Urinary bladder (tissue), 4 donors: ENCODE results near the gene CCL26. TPM values are rescaled to one million over a fixed set of nuclear protein-coding genes. Genes with fewer than 3 reads are reported as not detected.

Source experiments
- DNase-seq: peaks from one replicate; pipeline ENCODE4 v3.0.0-alpha.2; 2015; ENCODE audit errors: extremely low spot score
- H3K27ac ChIP-seq: one replicate; pipeline ENCODE4 v1.5.1; 2013; ENCODE audit warnings: low read depth, mild to moderate bottlenecking, moderate library complexity
- H3K36me3 ChIP-seq: one replicate; pipeline ENCODE4 v1.6.1; 2013; ENCODE audit warnings: mild to moderate bottlenecking, moderate library complexity; ENCODE audit not compliant: insufficient read depth
- H3K4me1 ChIP-seq: one replicate; pipeline ENCODE4 v1.6.1; 2013; ENCODE audit warnings: mild to moderate bottlenecking, moderate library complexity; ENCODE audit not compliant: insufficient read depth
- H3K4me3 ChIP-seq: one replicate; pipeline ENCODE4 v1.5.1; 2013; ENCODE audit warnings: low read depth, low read length
- WGBS: extraction: QIAGEN DNeasy Blood & Tissue Kit; methylation state at CpG from one replicate; pipeline ENCODE4 v1.1.7; 2013; 5-methylcytosine and 5-hydroxymethylcytosine counted together
- polyA plus RNA-seq: library from polyadenylated mRNA; stranded (reverse); fragments of 200-250 nt; gene quantifications from one replicate; pipeline ENCODE4 v1.2.3, GENCODE V29; 2013
- total RNA-seq: library from RNA; depleted of rRNA; stranded (reverse); fragments of >200 nt; gene quantifications from one replicate; pipeline ENCODE4 v1.2.3, GENCODE V29; 2014
- donor health status: healthy with polysubstance abuse.
- donor health status: healthy.

CCL26 gene, protein sequence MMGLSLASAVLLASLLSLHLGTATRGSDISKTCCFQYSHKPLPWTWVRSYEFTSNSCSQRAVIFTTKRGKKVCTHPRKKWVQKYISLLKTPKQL
- 1.5 TPM for total RNA-seq
- 1.1 TPM for polyA plus RNA-seq

DNA sequence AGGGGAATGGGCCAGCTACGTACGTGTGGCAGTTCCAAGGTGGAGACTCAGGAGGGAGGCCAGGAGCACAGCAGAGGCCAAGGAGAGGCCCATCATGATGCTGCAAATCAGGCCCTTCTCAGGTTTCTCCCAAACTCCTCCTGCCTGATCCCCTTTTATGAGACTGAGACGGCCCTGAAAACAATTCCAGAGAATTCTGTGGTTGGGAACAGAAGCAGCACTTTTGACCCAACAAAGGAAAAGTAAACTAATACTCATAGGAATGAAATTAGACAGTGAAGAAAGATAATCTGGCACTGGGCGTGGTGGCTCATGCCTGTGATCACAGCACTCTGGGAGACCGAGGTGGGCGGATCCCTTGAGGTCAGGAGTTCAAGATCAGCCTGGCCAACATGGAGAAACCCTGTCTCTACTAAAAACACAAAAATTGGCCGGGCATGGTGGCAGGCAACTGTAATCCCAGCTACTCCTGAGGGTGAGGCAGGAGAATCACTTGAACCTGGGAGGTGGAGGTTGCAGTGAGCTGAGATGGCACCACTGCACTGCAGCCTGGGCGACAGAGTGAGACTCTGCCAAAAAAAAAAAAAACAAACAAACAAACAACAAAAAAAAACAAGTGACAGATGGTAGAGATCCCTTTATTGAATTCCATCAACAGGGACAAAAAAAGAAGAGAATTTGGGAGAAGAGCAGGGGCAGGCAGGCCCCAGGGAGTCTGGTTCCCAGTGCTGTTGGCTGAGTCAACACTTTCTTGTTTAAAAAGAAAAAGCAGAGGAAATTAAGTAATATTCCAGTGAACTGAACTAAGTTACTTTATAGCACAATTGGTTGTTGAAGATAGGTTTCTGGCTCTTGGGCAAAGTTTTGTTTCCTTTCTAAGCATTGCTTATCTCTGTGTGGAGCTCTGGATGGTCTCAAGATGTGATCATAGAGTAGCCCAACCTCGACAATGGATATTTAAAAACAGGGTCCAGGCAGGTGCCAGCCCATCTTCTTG lies at the start of gene CCL26:
Gene CCL26 (minus strand): TSS at position 131 of the 997 bp plus-strand sequence. CDS start 35 bp downstream, at position 96.
- Histone ChIP-seq H3K36me3 (no peaks in the 10 kb centered on the region), H3K4me1 (no peaks in the 10 kb centered on the region), H3K27ac (no peak within 1 kb of the TSS), H3K4me3 (no peak within 1 kb of the TSS)
- DNase-seq = no peak
- WGBS = 48% methylated on average over 9 of the region's 9 CpGs

DNA sequence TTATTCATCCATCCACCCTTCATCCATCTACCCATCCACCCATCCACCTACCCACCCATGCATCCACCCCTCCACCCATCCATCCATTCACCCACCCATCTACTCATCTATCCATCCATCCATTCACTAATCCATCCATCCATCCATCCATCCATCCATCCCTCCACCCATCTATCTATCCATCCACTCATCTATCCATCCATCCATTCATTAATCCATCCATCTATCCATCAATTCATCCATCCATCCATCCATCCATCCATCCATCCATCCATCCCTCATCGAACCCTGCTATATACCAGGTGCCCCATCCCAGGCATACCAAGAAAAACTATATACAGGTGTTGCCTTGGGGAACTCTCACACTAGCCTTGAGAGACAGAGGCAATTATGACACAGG lies 48.7 kb upstream of the CCL26 start:
- 93% methylated on average over 1 of the region's 1 CpG for WGBS
- Histone ChIP-seq H3K27ac (no peak overlapping the region), H3K4me3 (no peak overlapping the region), H3K36me3 (no peaks in the 10 kb centered on the region), H3K4me1 (no peaks in the 10 kb centered on the region)
- DNase-seq = no peak

DNA sequence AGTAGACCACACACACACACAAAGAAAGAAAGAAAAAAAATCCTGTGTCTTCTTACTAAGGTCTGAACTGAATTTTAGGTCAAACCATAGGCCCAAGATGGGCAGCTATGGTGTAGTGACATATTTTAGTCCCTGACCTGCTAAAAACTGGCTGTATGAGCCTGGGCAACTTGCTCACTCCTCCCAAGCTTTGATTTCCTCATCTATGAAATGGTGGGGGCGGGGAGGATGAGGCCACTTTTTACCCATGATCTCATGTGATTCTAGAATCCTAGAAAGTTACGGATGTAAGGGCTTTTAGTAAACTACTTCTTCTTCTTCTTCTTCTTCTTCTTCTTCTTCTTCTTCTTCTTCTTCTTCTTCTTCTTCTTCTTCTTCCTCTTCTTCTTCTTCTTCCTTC lies 47.7 kb upstream of the CCL26 start:
- DNase-seq = no peak
- H3K4me1 ChIP-seq = no peaks in the 10 kb centered on the region
- H3K36me3 ChIP-seq = no peaks in the 10 kb centered on the region
- no peak overlapping the region for H3K4me3 ChIP-seq
- 83% methylated on average over 2 of the region's 2 CpGs for WGBS
- H3K27ac ChIP-seq = no peak overlapping the region

DNA sequence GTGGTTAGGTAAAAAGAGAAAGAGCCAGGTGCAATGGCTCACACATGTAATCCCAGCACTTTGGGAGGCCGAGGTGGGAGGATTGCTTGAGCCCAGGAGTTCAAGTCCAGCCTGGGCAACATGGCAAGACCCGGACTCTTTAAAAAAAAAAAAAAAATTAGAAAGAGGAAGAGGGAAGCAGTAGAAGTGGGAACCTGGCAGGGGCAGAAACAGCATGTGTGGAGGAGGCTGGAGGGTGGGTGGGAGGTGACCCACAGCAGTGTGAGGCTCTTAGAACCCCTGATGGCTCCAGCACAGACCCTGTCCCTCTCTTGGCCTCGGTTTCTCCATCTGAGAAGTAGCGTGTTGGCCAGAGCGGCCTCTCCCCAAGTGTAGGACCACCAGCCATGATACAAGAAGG lies 46.5 kb upstream of the CCL26 start:
- no peaks in the 10 kb centered on the region for H3K4me1 ChIP-seq
- H3K36me3 ChIP-seq = no peaks in the 10 kb centered on the region
- no peak for DNase-seq
- H3K4me3 ChIP-seq = no peak overlapping the region
- no peak overlapping the region for H3K27ac ChIP-seq
- WGBS = 83% methylated on average over 5 of the region's 5 CpGs

DNA sequence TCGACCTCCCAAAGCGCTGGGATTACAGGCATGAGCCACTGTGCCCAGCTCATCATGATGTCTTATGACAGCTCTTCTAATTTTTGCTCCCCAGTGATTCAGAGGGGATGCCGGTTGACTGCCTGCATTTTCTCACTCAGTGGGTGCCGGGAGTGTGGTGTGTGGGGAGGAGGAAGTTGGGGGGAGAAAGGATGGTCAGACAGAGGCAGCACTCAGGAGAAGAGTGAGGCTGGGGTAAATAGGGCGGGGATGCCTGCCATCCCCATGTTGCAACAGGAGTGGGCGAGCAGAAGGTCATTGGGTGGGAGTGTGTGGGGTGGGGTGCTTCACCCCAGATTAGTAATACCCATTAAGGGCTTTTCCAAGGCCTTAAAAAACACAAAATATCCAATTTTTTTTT lies 45.1 kb upstream of the CCL26 start:
- no peak for DNase-seq
- WGBS = 69% methylated on average over 6 of the region's 6 CpGs
- Histone ChIP-seq H3K27ac (no peak overlapping the region), H3K4me3 (no peak overlapping the region), H3K36me3 (no peaks in the 10 kb centered on the region), H3K4me1 (no peaks in the 10 kb centered on the region)

DNA sequence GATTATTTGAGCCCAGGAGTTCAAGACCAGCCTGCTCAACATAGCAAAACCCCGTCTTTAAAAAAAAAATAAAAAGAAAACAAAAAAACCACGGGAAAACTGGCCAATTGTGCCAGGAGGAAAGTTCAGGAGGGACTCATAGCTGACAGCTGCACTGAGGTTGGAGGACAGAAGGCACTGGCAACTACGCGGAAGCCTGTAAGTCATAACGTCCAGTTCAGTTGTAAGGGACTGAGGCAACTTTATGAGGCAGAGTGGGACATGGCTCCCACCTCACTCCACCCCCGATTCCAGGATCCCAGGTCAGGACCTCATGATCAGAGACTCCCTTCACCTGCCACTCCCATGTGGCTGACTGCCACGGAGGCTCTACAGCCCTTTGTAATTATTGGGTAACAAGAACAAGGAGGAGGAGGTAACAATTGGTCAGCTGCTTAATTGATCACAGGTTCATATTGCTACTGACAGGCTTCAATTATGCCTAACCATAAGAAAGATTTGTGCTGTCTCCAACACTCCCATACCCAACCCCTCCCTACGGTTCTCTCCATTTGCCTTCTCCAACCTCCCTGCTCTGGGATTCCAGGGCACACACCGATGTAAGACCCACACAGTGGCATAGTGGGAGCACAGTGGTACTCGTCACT lies 43.5 kb upstream of the CCL26 start:
- 61% methylated on average over 10 of the region's 10 CpGs for WGBS
- no peak for DNase-seq
- no peak overlapping the region for H3K4me3 ChIP-seq
- H3K36me3 ChIP-seq = no peaks in the 10 kb centered on the region
- no peaks in the 10 kb centered on the region for H3K4me1 ChIP-seq
- H3K27ac ChIP-seq = no peak overlapping the region

DNA sequence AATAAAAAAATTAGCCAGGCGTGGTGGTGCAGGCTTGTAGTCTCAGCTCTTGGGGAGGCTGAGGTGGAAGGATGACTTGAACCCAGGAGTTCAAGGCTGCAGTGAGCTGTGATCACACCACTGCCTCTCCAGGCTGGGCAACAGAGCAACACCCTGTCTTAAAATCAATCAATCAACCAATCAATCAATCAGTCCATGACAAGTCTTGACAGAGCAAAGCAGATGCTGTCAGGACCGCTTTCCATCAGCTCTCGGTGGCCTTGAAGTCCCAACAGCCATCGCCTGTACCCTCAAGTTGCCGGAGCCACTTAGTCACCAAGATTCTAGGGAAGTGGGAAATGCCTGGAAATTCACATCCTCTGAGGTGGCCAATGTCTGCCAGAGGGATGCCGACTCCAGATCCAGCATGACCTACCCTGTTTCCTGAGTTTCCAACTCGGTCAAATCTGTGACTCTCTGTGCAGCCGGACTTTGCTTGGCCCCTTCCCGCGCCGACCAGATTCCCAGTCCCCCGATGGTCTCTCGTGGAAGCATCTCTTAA lies 42.5 kb upstream of the CCL26 start:
- no peaks in the 10 kb centered on the region for H3K36me3 ChIP-seq
- no peak overlapping the region for H3K4me3 ChIP-seq
- DNase-seq = no peak
- H3K4me1 ChIP-seq = no peaks in the 10 kb centered on the region
- no peak overlapping the region for H3K27ac ChIP-seq
- WGBS = 78% methylated on average over 13 of the region's 13 CpGs

DNA sequence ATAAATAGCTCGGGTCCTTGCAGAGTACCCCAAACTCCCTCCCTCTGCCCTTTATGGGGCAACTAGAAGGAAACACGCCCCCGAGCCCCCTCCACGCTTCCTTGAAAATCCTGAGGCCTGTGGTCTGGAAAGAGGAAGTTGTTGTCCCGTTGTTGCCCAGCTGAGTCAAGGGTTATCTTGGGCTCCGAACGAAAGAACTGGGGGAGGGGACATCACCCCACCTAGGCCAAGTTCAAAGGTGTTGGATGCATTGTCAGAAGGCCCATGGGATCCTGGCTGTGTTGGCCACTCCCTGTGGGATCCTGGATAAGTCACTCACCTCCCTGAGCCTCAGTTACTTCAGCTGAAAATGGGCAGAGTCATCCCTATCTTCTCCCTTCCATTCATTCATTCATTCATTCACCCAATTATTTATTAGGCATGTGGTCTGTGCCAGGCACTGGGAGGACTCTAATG lies 41.8 kb upstream of the CCL26 start, which contains the start of gene CCL24:
Gene CCL24 (minus strand): TSS at position 26 of the 456 bp plus-strand sequence. CDS start 91 bp downstream, outside the sequence.
- DNase-seq = no peak
- Histone ChIP-seq H3K4me3 (no peak within 1 kb of the TSS), H3K27ac (no peak within 1 kb of the TSS), H3K36me3 (no peaks in the 10 kb centered on the region), H3K4me1 (no peaks in the 10 kb centered on the region)
- 62% methylated on average over 7 of the region's 7 CpGs for WGBS

DNA sequence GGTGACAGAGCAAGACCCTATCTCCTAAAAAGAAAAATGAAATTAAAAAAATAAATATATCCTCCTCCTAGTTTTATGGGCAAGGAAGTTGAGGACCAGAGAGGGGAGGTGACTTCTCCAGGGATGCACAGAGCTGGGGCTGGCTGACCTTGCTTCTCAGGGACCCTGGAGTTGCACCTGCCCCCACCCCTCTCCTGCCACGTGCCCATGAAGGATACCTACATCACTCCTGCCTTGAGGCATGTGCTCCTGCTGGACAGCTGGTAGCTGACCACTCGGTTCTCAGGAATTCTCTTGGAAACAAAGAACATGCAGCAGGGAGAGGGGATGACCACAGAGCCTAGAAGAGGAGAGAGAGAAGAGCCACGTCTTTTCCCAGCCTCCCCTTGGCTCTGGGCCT lies 41.1 kb upstream of the CCL26 start:
- Histone ChIP-seq H3K4me3 (no peak overlapping the region), H3K4me1 (no peaks in the 10 kb centered on the region), H3K27ac (no peak overlapping the region), H3K36me3 (no peaks in the 10 kb centered on the region)
- 58% methylated on average over 3 of the region's 3 CpGs for WGBS
- no peak for DNase-seq

DNA sequence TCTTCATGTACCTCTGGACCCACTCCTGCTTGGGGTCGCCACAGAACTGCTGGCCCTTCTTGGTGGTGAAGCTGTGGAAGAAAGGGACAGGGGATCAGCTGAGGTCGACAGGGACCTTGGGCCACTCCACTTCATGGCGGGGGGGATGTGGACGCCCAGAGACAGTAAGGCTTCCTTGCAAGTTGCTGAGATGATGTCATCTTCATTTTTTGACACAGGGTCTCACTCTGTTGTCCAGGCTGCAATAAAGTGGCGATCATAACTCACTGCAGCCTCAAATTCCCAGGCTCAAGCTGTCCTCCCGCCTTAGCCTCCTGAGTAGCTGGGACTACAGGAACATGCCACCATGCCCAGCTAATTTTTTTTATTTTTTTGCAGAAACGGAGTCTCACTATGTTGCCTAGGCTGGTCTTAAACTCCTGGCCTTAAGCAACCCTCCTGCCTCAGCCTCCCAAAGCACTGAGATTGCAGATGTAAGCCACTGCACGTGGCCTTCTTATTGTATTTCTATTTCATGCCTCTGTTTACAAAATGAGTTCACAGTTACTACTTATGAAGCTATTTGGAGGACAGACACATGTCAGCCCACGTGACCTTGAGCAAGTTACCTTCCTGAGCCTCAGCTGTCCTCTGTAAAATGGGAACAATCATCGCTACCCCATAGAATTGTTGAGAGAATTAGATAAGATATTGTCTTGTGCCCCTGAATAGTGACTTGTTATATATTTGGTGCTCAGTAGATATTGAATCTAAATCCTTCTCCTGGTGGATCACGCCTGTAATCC lies 40.1 kb upstream of the CCL26 start:
- no peaks in the 10 kb centered on the region for H3K36me3 ChIP-seq
- DNase-seq = no peak
- WGBS = 84% methylated on average over 11 of the region's 11 CpGs
- H3K4me1 ChIP-seq = no peaks in the 10 kb centered on the region
- no peak overlapping the region for H3K4me3 ChIP-seq
- no peak overlapping the region for H3K27ac ChIP-seq

DNA sequence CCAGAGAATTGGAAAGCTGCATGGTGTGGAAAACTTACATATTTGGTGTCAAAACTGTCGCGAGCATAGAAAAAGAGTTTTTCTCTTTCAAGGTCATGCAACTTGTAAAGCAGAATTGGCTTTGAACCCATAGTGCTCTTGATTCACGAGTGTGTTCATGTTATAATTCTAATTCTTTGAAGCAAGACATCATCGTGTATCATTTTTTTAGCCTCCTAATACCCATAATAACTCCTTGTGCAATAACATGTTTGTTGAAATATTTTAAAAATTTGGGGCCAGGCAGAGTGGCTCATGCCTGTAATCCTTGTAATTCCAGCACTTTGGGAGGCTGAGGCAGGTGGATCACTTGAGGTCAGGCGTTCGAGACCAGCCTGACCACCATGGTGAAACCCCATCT lies 37.4 kb upstream of the CCL26 start:
- Histone ChIP-seq H3K27ac (no peak overlapping the region), H3K4me3 (no peak overlapping the region), H3K4me1 (no peaks in the 10 kb centered on the region), H3K36me3 (no peaks in the 10 kb centered on the region)
- DNase-seq = no peak
- 63% methylated on average over 6 of the region's 6 CpGs for WGBS

DNA sequence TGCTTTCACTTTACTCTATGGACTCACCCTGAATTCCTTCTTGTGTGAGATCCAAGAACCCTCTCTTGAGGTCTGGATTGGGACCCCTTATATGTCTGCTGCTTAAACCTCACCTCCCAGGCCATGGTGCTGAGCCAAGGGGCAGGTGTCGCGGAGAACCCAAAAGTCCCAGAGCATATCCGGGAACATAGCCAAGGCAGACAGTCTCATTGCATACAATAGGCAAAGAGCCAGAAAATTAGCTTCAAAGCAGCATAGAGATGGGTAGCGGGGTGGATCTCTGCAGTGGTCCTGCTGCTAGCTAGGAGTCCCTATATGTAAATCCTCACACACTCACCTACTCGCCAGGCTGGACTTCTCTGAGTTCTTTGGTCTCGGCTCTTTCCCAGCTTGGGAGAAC lies 36.1 kb upstream of the CCL26 start:
- WGBS = 51% methylated on average over 6 of the region's 6 CpGs
- DNase-seq = no peak
- no peak overlapping the region for H3K4me3 ChIP-seq
- H3K4me1 ChIP-seq = no peaks in the 10 kb centered on the region
- H3K27ac ChIP-seq = no peak overlapping the region
- no peaks in the 10 kb centered on the region for H3K36me3 ChIP-seq

DNA sequence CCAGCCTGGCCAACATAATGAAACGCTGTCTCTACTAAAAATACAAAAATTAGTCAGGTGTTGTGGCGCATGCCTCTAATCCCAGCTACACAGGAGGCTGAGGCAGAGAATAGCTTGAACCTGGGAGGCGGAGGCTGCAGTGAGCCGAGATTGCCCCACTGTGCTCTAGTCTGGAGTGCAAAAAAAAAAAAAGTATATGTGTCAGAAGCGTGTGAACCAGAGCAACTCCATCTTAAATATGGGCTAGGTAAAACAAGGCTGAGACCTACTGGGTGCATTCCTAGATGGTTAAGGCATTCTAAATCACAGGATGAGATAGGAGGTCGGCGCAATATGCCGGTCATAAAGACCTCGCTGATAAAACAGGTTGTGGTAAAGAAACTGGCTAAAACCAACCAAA lies 35.4 kb upstream of the CCL26 start:
- no peaks in the 10 kb centered on the region for H3K36me3 ChIP-seq
- H3K27ac ChIP-seq = no peak overlapping the region
- WGBS = 95% methylated on average over 9 of the region's 9 CpGs
- no peak overlapping the region for H3K4me3 ChIP-seq
- H3K4me1 ChIP-seq = no peaks in the 10 kb centered on the region
- DNase-seq = no peak
